Chondrocyte (in vitro differentiated cells): Measurements from ENCODE around the gene CNTNAP5. TPM values are rescaled to one million over a fixed set of nuclear protein-coding genes. Genes with fewer than 3 reads are reported as not detected.

Experiments
- DNase-seq: peaks from one replicate; pipeline ENCODE4 v3.0.0; 2021; ENCODE audit warnings: mixed read lengths, low spot score
- H3K27ac Mint-ChIP-seq: one replicate; pipeline ENCODE4 v1.8.0; 2021; ENCODE audit warnings: mild to moderate bottlenecking, moderate library complexity, mixed read lengths; ENCODE audit not compliant: unreplicated experiment
- H3K27me3 Mint-ChIP-seq: 2 replicates; pipeline ENCODE4 v1.8.0; 2021; ENCODE audit warnings: low read depth, mixed read lengths
- H3K36me3 Mint-ChIP-seq: 2 replicates; pipeline ENCODE4 v1.8.0; 2021; ENCODE audit warnings: low read depth, mixed read lengths
- H3K4me1 Mint-ChIP-seq: 2 replicates; pipeline ENCODE4 v1.8.0; 2021; ENCODE audit warnings: low read depth, mild to moderate bottlenecking, mixed read lengths
- H3K4me3 Mint-ChIP-seq: one replicate; pipeline ENCODE4 v1.8.0; 2021; ENCODE audit warnings: mild to moderate bottlenecking, moderate library complexity, mixed read lengths; ENCODE audit not compliant: unreplicated experiment
- H3K9me3 Mint-ChIP-seq: 2 replicates; pipeline ENCODE4 v1.8.0; 2021; ENCODE audit warnings: low read depth, mixed read lengths
- CTCF ChIP-seq: fragments of 200-600 bp; sonication (generic); IDR thresholded peaks from 2 replicates; pipeline ENCODE4 v1.5.0; 2021; ENCODE audit warnings: antibody characterized with exemption, mild to moderate bottlenecking, moderate library complexity
- total RNA-seq: library from RNA; stranded (reverse); gene quantifications from 3 replicates; pipeline ENCODE4 v1.2.1, GENCODE V29; 2021

The CNTNAP5 gene
- total RNA-seq, 1 donor from 2014 or later: not detected

GRCh38 chr2:124269348-124269747, 244.3 kb downstream of the CNTNAP5 start:
- Mint-ChIP-seq H3K36me3 (no peaks in the 10 kb centered on the region), H3K9me3 (peaks cover 7% of the 10 kb centered on the region), H3K27me3 (peaks cover 2% of the 10 kb centered on the region), H3K4me1 (peaks cover 6% of the 10 kb centered on the region), H3K27ac (no peak overlapping the region), H3K4me3 (no peak overlapping the region)
- no peak for DNase-seq
- no peak for TF ChIP-seq CTCF

GRCh38 chr2:124272261-124272841, 247.3 kb downstream of the CNTNAP5 start:
- Mint-ChIP-seq H3K9me3 (peaks cover 13% of the 10 kb centered on the region), H3K27ac (no peak overlapping the region), H3K27me3 (peaks cover 2% of the 10 kb centered on the region), H3K36me3 (no peaks in the 10 kb centered on the region), H3K4me1 (peaks cover 6% of the 10 kb centered on the region), H3K4me3 (no peak overlapping the region)
- DNase-seq: no peak
- no peak for TF ChIP-seq CTCF

- H3K36me3 Mint-ChIP-seq: no peaks in the 10 kb centered on the region
- TF ChIP-seq CTCF: no peak
- no peaks in the 10 kb centered on the region for H3K27me3 Mint-ChIP-seq
- peaks cover 6% of the 10 kb centered on the region for H3K9me3 Mint-ChIP-seq
- DNase-seq: no peak
- H3K4me3 Mint-ChIP-seq: no peak overlapping the region
- no peaks in the 10 kb centered on the region for H3K4me1 Mint-ChIP-seq
- no peak overlapping the region for H3K27ac Mint-ChIP-seq
These were observed 256.5 kb downstream of the CNTNAP5 start for GRCh38 chr2:124281541-124281940.

GRCh38 chr2:124283096-124283495, 258.0 kb downstream of the CNTNAP5 start:
- H3K36me3 Mint-ChIP-seq: no peaks in the 10 kb centered on the region
- H3K27ac Mint-ChIP-seq: no peak overlapping the region
- no peak for TF ChIP-seq CTCF
- no peaks in the 10 kb centered on the region for H3K4me1 Mint-ChIP-seq
- H3K27me3 Mint-ChIP-seq: no peaks in the 10 kb centered on the region
- peaks cover 10% of the 10 kb centered on the region for H3K9me3 Mint-ChIP-seq
- no peak for DNase-seq
- H3K4me3 Mint-ChIP-seq: no peak overlapping the region

GRCh38 chr2:124286089-124286783, 261.1 kb downstream of the CNTNAP5 start:
- no peak for DNase-seq
- H3K27ac Mint-ChIP-seq: no peak overlapping the region
- H3K27me3 Mint-ChIP-seq: no peaks in the 10 kb centered on the region
- H3K9me3 Mint-ChIP-seq: peaks cover 17% of the 10 kb centered on the region
- H3K4me1 Mint-ChIP-seq: no peaks in the 10 kb centered on the region
- no peak overlapping the region for H3K4me3 Mint-ChIP-seq
- no peak for TF ChIP-seq CTCF
- no peaks in the 10 kb centered on the region for H3K36me3 Mint-ChIP-seq
